GM23248 (cell line): ENCODE data around the gene CACNA1D.

Source experiments
- EZH2 ChIP-seq: fragments of 200-600 bp; sonication (generic); IDR thresholded peaks from 2 replicates; pipeline ENCODE4 v1.6.1; 2018; ENCODE audit warnings: antibody characterized with exemption, mild to moderate bottlenecking; ENCODE audit not compliant: insufficient read depth, poor library complexity, severe bottlenecking
- EZH2phosphoT487 ChIP-seq: fragments of 200-600 bp; sonication (generic); IDR thresholded peaks from 2 replicates; pipeline ENCODE4 v1.6.1; 2018; ENCODE audit warnings: antibody characterized with exemption, moderate library complexity, mild to moderate bottlenecking, low read depth; ENCODE audit not compliant: insufficient read depth

- TF ChIP-seq EZH2 = no peak
- no peak for TF ChIP-seq EZH2phosphoT487
Measured at GRCh38 chr3:53547327-53547726, 52.9 kb downstream of the CACNA1D start.
